Measurements from ENCODE around the gene MEGF9.

The MEGF9 gene

DNA sequence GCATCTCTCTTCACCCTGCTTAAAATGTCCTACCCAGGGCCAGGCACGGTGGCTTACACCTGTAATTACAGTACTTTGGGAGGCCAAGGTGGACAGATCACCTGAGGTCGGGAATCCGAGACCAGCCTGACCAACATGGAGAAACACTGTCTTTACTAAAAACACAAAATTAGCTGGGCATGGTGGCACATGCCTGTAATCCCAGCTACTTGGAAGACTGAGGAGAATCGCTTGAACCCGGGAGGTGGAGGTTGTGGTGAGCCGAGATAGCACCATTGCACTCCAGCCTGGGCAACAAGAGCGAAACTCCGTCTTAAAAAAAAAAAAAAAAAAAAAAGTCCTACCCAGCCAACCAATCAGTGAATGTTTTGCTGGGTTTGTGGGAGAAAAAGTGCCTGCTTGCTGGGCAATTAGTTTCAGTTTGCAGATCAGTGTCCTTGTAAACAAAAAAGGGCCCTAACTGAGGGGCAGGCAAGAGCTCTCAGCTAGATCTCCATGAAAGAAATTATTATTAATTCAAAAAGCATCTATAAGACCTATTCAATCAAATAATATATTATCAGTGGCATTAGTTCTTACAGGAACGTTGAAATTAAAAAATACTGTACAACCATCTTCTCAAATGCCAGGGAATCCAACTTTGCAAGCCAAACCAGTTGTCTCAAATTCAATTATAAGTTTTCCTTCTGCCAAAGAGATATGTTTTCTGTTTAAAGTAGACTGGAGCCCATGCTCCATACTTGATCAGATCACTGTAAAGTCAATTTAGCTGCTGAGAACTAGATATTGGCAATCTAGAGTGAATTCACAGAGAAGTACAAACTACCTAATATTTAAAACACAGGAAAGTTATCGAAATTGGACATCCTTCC lies 3.9 kb downstream of the MEGF9 start:
- DNase-seq (ENCODE audit: extremely low spot score, insufficient read length, low read depth) (no peak), FAIRE-seq (no peak)

DNA sequence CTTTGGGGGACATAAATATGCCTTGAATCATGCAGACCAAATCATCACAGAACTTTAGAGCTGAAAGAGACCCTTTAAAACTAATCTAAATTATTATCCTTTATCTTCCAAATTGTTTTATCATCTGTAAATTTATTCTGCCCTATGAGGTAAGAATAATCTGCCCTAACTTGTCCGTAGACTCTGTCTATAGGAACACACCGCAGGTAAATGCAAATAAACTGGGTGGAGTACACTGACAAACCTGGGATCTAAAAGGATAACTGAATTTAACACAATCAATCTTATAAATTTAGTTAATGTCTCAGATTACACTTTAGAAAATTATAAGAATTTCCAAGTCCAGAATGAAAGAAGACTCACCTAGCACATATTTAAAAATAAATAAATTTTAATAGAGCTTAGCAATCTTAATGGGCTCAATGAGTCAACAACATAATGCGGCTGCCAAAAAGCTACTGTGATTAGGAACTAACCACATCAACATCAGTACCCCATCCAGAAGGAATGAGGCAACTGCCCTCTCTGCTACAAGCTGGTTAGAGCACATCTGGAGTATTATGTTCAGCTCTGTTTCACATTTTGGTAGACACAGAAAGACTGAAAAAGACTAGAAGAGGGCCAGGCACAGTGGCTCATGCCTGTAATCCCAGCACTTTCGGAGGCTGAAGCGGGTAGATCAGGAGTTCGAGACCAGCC lies 5.6 kb downstream of the MEGF9 start:
- FAIRE-seq, result no peak
- no peak for DNase-seq (ENCODE audit: extremely low spot score, insufficient read length, low read depth)

DNA sequence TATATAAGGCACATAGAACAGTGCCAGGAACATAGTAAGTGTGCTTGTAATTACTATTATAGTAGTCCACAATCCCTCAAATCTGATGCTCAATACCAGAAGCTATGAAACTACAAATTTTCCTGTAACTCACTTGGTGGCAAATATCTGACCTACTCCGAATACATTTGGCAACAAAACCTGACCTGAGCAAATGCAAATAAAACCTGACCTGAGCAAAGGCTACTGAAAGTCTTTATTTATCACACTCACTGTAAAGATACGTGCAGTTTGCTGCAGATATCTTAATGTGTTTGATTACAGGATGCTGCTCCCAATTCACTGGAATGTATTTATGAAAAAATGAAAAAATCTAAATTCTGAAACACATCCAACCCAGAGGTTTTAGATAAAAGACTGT lies 7.1 kb downstream of the MEGF9 start:
- no peak for FAIRE-seq
- DNase-seq (ENCODE audit: extremely low spot score, insufficient read length, low read depth), result no peak

DNA sequence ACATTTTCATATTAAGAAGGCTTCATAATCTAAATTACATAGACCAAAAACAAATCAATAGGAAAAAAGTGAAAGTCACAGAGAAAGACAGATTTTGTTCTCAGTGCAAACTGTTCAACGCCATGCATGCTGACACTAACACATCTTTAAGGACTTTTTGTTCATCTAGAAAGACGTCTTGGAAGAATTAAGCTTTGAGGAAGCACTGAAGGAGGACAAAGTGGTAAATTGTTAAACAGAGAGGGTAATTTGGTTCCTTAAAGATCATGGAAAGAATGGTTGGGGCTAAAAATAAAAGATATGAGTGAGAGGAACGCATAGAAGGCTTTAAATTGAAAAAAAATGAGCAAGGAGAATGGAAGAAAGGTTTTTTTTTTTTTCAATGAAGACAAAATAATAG lies 9.1 kb downstream of the MEGF9 start:
- DNase-seq (ENCODE audit: extremely low spot score, insufficient read length, low read depth) (no peak), FAIRE-seq (no peak)

DNA sequence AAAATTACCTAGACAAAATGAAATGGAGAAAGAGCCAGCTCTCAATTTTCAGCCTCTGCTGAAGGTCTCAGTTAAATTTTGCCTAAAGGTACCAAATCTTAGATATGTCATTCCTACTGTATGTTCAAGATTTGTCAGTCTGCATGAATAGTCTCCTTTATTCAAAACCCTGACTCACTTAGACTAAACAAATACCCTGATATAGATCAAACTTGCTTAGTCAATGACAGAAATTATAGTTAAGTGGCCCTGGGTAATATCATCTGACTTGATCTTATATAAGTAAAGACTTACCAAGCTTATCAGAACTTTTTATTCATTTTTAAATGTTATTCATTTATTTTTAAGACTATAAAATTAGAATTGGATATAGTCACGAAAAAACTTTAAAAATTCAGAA lies 12.2 kb downstream of the MEGF9 start:
- FAIRE-seq, result no peak
- DNase-seq (ENCODE audit: extremely low spot score, insufficient read length, low read depth), result no peak

DNA sequence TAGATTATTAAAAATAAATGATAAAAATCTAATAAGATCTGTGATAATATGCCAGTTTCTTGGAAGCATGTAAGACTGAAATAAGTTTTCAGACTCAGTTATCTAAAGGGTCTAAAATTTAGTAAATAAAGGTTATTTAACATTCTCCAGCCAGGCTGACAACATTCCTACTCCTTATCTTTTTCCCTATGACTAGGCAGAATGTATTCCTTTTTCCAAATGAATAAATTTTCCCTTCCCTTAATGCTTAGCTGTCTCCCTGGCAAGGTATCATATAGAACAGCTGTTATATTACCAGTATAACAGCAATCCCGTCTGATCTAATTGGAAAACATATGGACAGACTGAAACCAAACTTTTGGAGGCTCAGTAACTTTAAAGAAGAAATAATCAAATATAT lies 13.0 kb downstream of the MEGF9 start:
- FAIRE-seq, result no peak
- no peak for DNase-seq (ENCODE audit: extremely low spot score, insufficient read length, low read depth)

DNA sequence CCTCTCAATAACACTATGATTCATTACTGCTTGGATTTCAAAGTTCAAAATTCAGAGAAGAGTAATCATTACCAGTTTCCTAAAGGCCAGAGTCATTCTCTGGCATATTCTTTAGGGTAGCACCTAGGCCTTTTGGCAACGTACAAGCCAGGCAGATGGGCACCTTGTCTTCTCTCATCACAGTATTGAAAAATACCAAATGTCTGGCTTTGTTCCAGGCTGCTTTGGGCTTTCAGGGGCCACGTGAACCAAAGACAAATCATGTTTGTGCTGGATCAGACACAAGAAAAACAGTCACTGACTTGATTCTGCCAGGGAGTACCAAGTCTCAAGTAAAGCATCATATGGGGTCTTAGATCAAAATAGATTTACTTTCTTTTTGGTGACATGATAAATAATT lies 15.5 kb downstream of the MEGF9 start:
- DNase-seq (ENCODE audit: extremely low spot score, insufficient read length, low read depth) (no peak), FAIRE-seq (no peak)

DNA sequence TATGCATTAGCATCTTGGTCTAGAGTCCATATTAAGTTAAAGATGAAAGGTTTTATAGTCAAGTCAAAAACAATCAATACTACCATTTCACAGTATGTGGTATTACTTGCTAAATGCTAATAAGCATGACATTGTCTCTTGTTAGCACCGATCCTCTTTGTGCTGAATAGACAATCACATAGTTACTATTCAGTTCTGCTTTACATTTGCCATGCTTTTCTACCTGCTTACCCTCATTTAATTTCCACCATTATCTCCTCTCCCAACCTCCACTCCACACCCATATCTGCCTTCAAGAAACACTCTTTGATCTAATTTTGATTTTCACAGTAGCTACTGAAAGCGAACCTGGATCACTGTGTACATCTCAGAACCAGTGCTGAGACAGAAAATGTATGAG lies 16.8 kb downstream of the MEGF9 start:
- FAIRE-seq, result no peak

DNA sequence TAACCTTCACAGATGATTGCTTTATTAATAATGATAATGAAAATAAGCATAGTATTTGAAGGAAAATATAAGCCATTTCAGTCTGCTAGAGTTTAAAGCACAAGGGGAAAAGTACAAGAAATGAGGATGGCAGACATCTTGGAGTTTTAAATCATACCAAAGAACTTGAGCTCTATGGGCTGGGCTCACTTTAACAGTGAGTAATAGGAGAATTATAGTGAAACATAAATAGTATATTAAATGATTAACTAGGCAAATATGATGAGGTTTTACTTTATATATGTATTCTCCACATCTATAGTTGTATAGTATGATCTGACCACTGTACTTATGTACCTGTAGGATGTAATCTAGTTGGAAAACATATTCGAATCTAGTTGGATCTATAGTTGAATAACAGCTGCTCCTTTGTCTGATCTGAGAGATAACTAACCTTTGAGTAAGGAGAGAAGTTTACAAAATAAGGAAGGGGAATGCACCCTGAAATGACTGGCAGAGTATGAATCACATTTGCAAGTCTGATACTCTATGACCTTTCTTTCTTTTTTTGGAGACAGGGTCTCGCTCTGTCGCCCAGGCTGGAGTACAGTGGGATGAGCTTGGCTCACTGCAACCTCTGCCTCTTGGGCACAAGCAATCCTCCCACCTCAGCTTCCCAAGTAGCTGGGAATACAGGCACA lies 17.6 kb downstream of the MEGF9 start:
- FAIRE-seq, result no peak
- DNase-seq (ENCODE audit: extremely low spot score, insufficient read length, low read depth), result no peak

More for the DNA sequence above, 16.8 kb downstream of the MEGF9 start:
- DNase-seq (ENCODE audit: extremely low spot score, insufficient read length, low read depth), result no peak

DNA sequence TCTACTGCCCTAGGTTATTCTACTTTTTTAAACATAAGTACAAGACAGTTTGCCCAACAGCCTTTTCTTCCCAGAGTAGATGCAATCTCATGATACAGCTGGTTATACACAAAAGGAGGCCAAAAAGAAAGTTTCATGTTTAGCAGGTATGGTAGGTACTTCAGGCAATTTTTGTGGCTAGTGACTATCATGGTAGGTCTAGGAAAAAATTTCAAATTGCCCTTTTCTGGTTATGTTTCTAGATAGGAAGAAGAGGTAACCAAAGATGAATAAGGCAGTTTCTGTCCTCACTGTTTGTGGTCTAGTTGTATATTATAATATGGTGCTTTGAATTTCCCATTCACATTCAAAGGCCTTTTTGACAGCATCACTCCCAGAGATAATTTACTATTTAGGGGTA lies 19.7 kb downstream of the MEGF9 start:
- DNase-seq (ENCODE audit: extremely low spot score, insufficient read length, low read depth) (no peak), FAIRE-seq (peak; percentile 65)

DNA sequence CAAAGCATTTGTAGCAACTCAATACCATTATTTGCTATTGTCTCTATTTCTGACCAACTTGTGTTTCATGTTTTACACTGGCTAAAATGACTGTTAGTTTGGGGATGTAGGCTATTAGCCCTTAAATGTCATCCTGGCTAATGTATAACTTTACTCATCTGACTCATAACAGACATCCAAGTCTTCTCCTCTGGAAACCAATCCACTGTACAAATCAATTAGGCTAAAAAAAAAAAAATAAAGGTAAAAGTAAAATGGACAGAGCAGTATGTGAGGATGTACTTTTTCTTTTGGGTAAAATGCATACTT lies 20.6 kb downstream of the MEGF9 start:
- FAIRE-seq (peak; percentile 65), DNase-seq (ENCODE audit: extremely low spot score, insufficient read length, low read depth) (no peak)

DNA sequence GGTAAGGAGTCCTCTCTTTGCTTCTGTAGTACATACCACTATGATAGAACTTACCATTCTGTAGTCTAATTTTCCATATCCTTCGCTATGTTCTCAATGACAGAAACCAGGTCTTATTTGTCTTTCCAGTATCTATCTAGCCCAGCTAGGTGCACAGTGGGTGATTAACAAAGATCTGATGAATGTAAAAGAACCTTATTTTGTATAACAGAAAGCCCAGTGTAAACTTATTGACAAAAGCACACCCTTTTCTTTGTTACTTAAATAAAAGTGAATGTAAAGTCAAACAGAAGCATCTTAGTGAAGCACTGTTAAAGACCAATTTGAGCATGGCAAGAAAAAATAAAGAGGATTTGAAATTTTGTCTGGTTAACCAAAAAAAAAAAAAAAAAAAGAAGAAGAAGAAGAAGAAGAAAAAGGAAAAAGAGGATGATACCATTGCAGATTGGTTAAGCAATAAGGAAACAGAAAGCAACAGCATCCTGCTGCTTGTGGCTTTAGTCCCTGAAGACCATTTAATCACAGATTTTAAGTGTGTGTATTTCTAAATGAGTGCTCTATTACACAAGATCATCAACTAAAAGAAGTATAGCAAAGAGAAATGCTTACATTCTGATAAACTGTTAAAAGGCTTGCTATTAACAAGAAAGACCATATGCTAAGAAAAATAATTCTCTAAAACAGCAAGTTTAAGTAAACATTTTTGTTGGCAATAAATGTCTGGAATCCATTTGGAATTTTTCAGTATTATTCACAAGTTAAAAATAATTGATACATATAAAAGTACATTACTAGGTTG lies 21.2 kb downstream of the MEGF9 start:
- no peak for DNase-seq (ENCODE audit: extremely low spot score, insufficient read length, low read depth)
- peak; percentile 52 for FAIRE-seq

DNA sequence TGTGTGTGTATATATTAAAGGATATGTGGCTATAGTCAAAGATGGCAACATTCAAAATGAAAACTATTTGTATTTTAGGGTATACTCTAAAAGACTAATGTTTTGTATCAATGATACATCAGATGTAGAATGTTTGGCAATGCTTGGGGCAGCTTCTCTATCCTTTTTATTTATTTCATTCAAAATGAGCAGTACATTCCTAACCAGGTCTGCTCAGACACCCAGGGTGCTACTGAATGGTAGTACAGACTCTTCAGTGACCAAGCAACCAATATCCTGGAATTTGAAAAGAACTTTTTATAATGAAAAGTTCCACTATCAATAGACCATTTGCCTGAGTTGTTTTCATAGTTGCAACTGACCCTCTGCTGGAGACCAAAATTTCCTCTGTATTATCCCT lies 23.9 kb downstream of the MEGF9 start:
- no peak for FAIRE-seq
- DNase-seq (ENCODE audit: extremely low spot score, insufficient read length, low read depth), result no peak

DNA sequence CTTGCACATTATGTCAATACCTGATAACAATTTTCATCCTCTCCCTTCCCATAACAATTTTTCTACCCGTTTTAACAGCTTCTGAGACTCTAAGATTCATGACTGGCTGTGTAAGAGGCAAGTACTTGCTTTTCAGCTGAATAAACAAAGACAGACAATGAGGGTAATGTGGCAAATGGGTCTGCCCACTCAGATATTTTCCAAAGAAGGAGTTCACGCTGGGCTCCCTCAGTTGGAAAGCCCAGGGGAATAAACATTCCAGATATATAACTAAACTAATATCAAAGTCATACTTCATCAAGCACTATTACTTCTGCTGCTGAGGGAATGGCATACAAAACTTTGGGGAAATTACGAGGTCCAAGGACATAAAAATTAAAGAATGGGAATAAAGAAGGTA lies 24.4 kb downstream of the MEGF9 start:
- FAIRE-seq, result no peak
- no peak for DNase-seq (ENCODE audit: extremely low spot score, insufficient read length, low read depth)

DNA sequence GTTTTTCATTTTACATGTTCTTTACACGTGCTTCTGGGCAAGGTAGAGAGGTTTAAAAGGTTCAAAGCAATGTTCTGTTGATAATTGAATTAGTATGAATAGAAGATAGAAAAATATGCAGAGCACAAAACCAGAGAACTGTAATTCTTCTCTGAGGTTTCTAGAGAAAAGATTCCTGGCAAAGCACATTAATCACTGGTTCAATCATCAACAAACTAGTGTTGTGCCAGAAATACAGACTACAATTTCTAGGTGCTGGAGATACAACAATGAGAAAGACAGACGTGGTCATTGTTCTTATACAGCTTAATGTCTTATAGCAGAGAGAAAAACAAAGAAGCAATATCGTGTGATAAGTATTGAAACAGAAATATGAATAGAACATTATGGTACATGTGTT lies 25.5 kb downstream of the MEGF9 start:
- DNase-seq (ENCODE audit: extremely low spot score, insufficient read length, low read depth), result no peak
- no peak for FAIRE-seq

DNA sequence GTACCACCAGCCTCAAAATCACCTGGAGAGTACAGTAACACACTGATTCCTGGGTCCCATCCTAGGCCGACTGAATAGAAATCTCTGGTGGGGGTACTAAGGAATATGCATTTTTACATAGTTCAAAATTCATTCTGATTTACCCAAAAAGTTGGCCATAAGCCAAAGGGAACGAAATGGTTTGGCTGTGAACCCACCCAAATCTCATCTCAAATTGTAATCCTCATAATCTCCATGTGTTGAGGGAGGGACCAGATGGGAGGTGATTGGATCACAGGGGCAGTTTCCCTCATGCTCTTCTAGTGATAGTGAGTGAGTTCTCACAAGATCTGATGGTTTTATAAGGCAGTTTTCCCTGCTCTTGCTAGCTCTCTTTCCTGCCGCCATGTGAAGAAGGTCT lies 31.1 kb downstream of the MEGF9 start:
- DNase-seq (ENCODE audit: extremely low spot score, insufficient read length, low read depth) (no peak), FAIRE-seq (no peak)

DNA sequence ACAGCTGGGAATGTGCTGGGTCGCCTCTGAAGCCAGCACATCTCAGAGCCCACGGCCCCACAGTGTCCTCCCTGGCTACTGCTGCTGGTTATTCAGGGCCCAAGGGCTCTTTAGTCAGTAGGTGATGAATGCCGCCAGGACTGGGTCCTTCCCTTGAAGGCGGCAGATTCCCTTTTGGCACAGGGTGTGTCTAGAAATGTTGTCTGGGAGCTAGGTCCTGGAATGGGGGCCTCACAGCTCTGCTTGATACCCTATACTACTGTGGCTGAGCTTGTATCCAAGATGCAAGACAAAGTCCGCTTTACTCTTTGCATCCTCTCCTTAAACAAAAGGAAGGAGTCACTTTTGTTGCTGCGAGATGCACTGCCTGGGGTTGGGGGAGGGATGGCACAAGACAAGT lies 33.1 kb downstream of the MEGF9 start:
- no peak for DNase-seq (ENCODE audit: extremely low spot score, insufficient read length, low read depth)
- no peak for FAIRE-seq

DNA sequence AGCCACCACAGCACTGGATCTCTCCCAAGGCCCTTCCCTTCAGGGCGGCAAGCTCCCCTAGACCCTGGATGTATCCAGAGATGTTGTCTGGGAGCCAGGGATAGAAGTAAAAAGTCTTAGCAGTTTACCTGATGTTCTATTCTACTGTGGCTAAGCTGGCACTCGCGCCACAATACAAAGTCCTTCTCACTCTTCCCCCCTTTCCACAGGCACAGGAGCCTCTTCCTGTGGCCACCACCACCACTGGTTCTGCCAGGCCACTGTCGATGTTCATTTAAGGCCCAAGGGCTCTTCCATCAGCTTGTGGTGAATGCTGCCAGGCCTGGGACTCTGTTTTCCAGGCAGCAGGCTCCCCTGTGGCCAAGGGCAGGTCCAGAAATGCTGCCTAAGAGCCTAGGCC lies 33.7 kb downstream of the MEGF9 start:
- DNase-seq (ENCODE audit: extremely low spot score, insufficient read length, low read depth) (no peak), FAIRE-seq (no peak)

DNA sequence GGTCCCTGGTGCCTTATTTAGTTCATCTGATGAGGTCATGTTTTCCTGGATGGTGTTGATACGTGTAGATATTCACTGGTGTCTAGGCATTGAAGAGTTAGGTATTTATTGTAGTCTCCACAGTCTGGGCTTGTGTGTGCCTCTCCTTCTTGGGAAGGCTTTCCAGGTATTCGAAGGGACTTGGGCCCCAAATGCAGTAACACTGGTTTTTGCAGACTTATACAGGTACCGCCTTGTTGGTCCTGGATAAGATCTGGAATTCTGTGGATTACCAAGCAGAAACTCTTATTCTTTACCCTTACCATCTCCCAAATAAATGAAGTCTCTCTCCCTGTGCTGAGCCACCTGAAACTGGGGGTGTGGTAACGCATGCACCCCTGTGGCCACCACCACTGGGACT lies 34.1 kb downstream of the MEGF9 start:
- FAIRE-seq (no peak), DNase-seq (ENCODE audit: extremely low spot score, insufficient read length, low read depth) (no peak)

DNA sequence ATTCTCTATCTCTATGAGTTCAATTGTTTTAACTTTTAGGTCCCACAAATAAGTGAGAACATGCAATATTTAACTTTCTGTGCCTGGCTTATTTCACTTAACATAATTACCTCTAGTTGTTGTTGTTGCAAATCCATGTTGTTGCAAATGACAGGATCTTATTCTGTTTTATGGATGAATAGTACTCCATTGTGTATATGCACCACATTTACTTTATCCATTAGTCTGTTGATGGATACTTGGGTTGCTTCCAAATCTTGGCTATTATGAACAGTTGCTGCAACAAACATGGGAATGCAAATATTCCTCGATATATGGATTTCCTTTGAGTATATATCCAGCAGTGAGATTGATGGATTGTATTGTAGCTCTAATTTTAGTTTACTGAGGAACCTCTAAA lies 36.3 kb downstream of the MEGF9 start:
- no peak for DNase-seq (ENCODE audit: extremely low spot score, insufficient read length, low read depth)
- FAIRE-seq, result no peak
